Keratinocyte (primary cell): ENCODE measurements around the gene LGALS7B.

ENCODE experiments used
- CTCF ChIP-seq, 3 experiments: IDR thresholded peaks in 1 of 3; conservative IDR thresholded peaks in 1 of 3; optimal IDR thresholded peaks in 1 of 3; 2 replicates in 2 of 3; 3 replicates in 1 of 3; pipeline versions ENCODE3 to v1.5.1; 2011; ENCODE audit warnings: low read length in 3 of 3, mild to moderate bottlenecking in 3 of 3, moderate library complexity in 2 of 3, control low read depth in 1 of 3, inconsistent platforms in 1 of 3; ENCODE audit not compliant: insufficient read depth in 2 of 3; ENCODE audit errors: extremely low read depth in 1 of 3
- EZH2 ChIP-seq: IDR thresholded peaks from one replicate; pipeline ENCODE4 v1.6.1; 2012; ENCODE audit warnings: inconsistent platforms, mild to moderate bottlenecking, low read length, moderate library complexity

- no peak for TF ChIP-seq CTCF (optimal IDR thresholded peaks at IDR 0.05 in 1 of 3, IDR thresholded peaks at IDR 0.05 in 1 of 3, conservative IDR thresholded peaks at IDR 0.05 in 1 of 3; ENCODE audit: extremely low read depth in 1 of 3, insufficient read depth in 2 of 3, low read length in 3 of 3)
- TF ChIP-seq EZH2: no peak
These were observed 44.1 kb upstream of the LGALS7B start for GRCh38 chr19:38744874-38745273.
